CD4-positive, alpha-beta T cell treated with Interleukin-17A for 4 hours (primary cell): ENCODE data around the gene GZMM.

Experiments used
- DNase-seq: peaks from one replicate; pipeline ENCODE4 v3.0.0-alpha.2; 2020; ENCODE audit warnings: mixed read lengths

GZMM gene

DNA sequence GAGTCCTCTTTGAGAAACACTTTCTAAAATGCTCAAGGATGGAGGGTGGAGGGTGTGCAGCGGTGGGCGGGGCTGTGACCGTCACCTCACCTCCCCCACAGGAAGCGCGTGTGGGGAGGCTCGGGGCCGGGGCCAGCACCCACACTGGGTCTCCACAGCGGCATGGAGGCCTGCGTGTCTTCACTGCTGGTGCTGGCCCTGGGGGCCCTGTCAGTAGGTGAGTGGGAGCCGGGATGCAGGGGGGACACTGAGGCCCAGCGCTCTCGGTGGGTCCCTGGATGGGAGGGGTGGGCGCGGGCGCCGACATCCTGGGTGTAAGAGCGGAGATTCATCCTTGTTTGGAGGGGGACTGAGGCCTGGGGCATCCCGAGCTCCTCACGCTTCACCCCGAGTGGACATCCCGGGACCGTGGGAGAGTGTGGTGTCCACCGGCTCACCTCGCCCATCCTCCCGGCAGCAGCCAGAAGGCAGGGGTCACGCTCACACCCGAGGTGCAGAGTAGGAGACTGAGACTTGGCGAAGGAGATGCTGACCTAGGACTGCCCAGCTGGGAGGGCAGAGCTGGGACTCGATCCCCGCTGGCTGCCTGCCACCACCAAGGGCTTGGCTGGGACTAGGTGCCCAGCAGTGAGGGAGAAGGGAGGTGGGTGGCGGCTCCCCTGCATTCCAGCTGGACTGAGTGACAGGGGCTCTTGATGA, at the start of gene GZMM:
Gene GZMM (plus strand): TSS at position 144 of the 699 bp plus-strand sequence. CDS start 19 bp downstream, at position 163.
- DNase-seq: peak; percentile 85

DNA sequence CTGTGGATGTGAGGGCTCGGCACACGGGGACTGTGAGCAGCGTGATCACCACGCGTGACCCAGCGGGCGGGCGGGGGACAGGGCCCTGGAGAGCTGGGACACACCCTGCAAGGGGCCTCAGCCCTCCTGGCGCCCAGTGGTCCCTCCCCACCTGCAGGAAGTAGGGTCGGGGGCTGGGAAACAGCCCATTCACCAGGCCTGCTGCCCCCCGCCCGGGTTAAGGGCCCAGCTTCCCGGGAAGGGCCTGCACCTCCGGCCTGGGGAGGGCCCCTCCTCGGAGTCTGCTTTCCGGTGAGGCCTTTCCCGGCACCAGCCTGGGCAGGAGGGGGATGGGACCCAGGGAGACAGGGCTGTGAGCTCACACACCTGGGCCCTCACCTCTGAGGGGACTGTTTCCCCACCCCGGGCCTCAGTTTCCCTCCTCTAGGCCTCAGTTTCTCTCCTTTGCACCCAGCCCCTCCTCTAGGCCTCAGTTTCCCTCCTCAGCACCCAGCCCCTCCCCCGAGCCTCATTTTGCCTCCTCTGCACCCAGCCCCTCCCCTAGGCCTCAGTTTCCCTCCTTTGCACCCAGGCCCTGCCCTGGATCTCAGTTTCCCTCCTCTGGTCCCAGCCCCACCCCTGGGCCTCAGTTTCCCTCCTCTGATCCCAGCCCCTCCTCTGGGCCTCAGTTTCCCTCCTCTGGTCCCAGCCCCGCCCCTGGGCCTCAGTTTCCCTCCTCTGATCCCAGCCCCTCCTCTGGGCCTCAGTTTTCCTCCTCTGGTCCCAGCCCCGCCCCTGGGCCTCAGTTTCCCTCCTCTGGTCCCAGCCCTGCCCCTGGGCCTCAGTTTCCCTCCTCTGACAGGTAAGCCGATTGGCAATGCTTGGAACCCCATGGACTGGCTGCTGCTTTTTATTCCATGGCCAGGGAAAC, 49.4 kb upstream of the GZMM start:
- no peak for DNase-seq

DNA sequence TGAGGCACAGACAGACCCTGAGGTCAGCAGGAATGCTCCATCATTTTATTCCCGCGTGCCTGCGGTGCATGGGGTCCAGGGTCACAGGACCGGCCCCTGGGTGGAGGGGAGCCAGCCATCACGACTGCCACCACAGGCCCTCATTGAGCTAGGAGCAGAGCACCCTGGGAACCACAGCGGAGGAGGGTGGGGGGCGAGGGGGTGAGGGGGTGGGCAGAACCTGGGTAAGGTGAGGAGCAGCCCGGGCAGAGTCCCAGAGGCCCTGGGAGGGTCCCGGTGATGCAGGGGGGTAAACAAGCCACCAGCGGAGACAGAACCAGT, 48.8 kb upstream of the GZMM start:
- no peak for DNase-seq

DNA sequence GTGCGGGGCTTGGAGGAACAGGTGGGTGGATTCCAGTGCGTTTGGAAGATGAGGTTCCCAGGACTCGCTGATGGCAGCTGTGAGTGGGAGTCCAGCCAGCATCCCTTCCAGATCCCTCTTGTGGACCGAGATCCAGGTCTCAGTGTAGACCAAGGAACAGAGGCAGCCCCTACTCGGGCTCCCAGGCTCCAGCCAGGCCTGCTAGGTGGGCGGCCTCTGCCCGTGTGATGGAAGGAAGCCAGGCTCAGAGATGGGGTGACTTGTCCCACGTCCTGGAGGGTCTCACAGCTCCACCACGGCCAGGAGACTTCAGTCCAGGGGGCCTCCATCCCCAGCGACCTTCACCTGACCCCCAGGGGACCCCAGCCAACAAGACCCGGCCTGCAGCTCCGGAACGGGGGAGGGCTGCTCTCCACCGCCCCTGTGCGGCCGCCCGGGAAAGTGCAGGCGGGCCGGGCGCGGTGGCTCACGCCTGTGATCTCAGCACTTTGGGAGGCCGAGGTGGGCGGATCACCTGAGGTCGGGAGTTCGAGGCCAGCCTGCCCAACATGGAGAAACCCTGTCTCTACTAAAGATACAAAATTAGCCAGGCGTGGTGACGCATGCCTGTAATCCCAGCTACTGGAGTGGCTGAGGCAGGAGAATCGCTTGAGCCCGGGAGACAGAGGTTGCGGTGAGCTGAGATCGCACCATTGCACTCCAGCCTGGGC, 48.3 kb upstream of the GZMM start:
- DNase-seq: peak; percentile 41

DNA sequence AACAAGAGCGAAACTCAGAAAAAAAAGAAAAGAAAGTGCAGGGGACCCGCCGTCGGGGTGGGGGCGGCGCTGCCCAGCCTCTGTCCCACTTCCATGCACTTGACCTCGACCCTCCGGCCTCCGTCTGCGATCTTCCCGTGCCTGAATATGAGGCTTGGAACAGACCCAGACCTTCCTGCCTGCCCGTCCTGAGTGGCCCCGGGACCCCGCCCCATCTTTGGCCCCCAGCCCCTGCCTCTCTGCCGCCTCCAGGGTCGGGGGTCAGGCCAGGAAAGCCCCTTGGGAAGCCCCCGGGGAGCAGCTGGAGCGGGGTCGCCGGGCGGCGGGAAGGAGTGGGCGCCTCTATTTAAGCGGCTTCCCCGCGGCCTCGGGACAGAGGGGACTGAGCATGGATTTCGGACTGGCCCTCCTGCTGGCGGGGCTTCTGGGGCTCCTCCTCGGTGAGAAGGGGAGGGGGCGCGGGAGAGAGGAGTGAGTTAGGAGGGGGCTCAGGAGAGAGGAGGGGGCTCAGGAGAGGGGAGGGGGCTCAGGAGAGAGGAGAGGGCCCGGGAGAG, 47.7 kb upstream of the GZMM start, which contains the start of gene MADCAM1:
Gene MADCAM1 (plus strand): TSS at position 375 of the 554 bp plus-strand sequence. CDS start 14 bp downstream, at position 389.
- DNase-seq: no peak

DNA sequence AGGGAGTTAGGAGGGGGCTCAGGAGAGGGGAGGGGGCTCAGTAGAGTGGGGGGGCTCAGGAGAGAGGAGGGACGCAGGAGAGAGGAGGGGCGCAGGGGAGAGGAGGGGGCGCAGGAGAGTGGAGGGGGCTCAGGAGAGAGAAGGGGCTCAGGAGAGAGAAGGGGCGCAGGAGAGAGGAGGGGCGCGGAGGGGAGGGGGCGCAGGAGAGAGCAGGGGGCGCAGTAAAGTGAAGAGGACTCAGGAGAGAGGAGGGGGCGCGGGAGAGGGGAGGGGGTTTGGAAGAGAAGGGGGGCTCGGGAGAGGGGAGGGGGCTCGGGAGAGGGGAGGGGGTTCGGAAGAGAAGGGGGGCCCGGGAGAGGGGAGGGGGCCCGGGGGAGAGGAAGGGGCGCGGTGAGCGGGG, 46.9 kb upstream of the GZMM start:
- no peak for DNase-seq

DNA sequence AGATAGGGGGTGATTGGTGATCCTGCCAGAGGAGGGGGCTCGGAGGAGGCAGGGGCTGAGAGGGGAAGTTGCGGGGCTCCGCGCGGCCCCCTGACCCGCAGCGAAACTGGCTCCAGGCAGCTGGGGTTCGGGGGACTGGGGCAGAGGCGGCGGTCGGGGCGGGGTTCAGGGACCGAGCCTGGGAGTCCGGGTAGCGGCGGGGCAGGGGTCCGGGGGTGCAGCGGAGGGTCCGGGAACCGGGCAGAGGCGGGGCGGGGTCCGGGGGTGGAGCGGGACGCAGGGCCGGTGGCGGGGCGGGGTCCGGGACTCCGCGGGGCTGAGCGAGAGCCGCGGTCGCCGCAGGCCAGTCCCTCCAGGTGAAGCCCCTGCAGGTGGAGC, 46.4 kb upstream of the GZMM start:
- no peak for DNase-seq

DNA sequence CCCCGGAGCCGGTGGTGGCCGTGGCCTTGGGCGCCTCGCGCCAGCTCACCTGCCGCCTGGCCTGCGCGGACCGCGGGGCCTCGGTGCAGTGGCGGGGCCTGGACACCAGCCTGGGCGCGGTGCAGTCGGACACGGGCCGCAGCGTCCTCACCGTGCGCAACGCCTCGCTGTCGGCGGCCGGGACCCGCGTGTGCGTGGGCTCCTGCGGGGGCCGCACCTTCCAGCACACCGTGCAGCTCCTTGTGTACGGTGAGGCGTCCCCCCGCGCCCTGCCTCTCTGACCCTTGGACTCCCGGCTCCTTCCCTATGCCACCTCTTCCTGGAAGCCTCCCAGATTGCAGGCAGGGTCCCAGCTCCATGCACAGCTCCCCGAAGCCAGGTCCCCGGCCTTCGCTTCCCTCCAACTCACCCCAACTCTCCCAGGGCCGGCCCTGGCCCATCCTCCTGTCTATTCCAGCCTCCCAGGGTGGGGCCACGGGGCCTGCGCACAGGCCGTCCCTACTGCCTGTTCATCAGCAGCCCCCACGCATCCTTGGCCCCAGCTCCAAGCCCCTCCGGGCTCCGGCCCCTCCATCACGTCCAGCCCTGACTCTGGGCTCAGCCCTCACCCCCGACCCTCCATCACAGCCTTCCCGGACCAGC, 45.9 kb upstream of the GZMM start:
- DNase-seq: no peak

DNA sequence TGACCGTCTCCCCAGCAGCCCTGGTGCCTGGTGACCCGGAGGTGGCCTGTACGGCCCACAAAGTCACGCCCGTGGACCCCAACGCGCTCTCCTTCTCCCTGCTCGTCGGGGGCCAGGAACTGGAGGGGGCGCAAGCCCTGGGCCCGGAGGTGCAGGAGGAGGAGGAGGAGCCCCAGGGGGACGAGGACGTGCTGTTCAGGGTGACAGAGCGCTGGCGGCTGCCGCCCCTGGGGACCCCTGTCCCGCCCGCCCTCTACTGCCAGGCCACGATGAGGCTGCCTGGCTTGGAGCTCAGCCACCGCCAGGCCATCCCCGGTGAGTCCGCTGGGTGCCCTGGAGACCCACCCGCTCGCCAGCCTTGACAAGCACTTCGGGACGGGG, 45.4 kb upstream of the GZMM start:
- no peak for DNase-seq

DNA sequence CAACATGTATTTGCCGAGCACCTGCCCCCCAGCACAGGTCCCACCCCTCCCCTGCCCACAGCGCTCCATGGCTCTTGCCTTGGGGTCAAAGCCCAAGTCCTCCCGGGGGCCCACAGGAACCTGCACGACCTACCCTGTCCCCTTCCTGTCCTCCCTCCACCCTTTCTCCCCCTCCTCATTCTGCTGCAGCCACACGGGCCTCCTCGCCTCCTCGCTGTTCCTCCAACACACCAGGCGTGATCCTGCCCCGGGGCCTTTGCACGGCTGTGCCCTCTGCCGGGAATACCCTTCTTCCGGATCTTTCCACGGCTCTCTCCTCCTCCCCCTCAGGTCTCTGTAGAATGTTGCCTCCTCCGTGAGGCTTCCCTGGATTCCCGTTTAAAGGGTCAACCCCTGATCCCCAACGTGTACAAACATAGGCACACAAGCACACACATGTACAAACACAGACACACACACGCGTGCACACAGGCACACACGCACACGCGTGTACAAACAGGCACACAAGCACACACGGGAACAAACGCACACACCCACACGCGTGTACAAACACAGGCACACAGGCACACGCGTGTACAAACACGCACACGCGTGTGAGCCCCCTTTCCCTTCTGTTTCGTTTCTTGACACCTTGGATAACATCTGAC, 44.8 kb upstream of the GZMM start:
- no peak for DNase-seq

DNA sequence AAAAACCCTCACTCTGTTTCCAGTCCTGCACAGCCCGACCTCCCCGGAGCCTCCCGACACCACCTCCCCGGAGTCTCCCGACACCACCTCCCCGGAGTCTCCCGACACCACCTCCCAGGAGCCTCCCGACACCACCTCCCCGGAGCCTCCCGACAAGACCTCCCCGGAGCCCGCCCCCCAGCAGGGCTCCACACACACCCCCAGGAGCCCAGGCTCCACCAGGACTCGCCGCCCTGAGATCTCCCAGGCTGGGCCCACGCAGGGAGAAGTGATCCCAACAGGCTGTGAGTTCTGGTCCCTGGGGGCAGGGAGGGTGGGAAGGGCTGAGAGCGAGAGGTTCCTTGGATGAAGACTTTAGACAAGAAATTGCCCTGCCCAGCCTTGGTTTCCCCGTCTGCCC, 42.2 kb upstream of the GZMM start:
- no peak for DNase-seq

DNA sequence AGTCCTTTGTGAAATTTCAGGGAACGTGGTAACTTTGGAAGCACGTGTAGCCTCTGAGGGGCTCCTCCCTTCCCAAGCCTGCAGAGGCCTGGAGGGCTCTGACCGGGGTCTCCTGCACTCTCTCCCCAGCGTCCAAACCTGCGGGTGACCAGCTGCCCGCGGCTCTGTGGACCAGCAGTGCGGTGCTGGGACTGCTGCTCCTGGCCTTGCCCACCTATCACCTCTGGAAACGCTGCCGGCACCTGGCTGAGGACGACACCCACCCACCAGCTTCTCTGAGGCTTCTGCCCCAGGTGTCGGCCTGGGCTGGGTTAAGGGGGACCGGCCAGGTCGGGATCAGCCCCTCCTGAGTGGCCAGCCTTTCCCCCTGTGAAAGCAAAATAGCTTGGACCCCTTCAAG, 39.2 kb upstream of the GZMM start:
- DNase-seq: no peak

DNA sequence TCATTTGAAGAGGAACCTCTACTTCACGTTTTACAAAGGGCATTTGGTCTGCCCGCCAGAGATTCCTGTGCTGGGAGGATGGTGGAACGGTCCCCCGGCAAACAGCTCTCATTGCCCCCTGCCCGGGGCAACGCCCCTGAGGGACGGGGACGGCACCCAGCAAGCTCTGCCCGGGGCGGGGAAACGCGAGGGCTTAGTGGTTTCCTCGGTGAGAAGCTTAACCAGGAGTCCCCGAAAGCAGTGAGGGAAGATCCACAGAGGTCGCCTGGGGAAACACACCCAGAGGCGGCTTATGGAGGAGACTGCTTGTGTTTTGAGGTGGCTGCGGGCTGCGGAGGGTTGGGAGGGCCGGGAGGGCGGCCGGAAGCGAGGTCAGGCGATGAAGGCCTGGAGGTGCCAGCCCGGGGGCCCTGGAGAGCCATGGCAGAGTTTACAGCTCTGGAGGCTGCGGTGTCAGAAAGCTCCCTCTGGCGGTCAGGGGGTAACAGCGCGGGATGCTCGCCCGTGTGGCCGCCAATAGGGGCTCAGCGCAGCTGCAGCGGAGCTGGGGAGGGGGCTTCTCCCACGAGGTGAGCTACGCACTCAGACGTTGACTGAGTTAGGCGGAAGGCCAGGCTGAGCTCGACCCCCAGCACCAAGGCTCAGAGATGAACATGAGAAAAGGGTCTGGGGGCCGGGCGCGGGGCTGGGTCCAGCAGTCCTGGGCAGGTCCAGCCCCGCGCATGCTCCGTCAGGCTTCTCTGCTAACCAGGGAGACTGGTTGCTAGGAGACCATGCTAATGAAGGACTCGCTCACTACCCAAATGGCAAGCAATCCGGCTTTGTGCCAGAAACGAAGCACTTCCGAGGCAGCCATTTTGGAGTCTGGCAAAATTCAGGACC, 37.2 kb upstream of the GZMM start:
- peak; percentile 95 for DNase-seq

DNA sequence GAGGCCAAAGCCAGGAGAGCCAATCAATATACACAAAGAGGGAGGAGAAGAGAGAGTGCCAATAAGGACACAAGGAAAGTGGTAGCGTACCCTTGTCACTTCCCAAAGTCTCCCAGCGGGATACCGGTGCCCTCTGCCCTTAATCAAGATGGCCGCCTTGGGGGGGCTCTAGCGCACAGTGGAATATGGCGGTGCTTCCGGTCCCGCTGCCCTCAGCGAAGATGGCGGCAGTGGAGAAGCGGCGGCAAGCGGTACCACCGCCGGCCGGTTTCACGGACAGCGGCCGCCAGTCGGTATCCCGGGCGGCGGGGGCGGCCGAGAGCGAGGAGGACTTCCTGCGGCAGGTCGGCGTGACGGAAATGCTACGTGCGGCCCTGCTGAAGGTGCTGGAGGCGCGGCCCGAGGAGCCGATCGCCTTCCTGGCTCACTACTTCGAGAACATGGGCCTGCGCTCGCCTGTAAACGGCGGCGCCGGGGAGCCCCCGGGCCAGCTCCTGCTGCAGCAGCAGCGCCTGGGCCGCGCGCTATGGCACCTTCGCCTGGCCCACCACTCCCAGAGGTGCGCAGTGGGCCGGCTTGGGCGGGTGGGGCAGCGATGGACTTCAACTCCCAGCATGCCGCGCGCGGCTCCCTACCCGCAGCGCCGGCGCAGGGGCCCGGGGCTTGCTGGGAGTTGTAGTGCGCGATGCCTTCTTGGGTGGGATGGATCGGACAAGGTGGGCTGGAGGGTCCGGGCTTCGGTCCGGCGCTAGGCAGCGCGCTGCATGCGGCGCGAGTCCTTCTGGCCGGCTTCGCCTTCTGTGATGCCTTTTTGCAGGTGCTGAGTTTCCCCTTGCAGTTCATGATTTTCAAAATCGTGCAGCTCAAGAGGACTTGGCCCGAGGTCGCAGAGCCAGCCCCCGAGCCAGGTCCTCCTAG, 36.3 kb upstream of the GZMM start, which contains the start of gene TPGS1:
Gene TPGS1 (plus strand): TSS at position 212 of the 918 bp plus-strand sequence. CDS start 10 bp downstream, at position 222.
- DNase-seq: peak; percentile 88

DNA sequence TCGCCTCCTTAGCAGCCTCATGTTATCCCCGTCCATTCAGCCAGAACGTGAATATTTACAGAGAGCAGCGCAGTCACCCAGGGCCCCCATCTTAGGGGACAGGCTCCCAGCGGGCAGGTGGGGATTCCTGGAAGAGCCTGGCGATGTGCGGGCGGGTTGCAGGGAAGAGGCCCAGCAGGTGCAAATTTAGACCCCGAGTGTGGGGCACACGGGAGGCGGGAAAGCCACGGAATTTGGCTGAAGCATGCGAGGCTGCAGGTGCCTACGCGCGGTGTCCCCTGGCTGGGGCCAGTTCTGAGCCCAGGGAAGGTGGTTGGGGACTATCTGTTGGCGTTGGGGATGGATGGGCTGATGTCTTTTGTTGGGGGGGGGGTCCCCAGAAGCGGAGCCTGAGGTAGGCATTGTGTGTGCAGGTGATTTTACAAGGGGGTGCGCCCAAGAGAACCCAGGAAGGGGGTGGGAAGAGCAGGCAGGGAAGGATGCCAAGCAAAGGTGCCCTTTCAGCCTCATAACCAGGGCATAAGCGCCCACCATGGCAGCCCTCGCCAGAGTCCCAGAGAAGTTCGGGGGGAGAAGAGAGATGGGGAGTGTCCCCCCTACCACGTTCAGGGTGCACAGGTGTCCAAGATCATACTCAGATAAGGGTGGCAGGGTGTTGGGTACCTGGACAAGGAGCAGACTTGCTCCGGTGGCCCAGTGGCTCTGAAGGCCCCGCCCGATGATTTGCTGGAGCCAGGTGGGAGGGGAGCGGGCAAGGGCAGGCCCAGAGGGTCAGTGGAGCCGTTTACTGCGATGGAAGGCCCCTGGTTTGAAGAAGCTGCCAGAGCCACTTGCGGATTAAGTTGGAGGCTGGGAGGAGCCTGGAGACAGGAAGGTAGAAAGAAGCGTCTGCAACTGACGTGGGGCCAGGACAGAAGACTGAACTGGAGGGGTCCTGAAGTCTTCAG, 35.4 kb upstream of the GZMM start:
- no peak for DNase-seq

DNA sequence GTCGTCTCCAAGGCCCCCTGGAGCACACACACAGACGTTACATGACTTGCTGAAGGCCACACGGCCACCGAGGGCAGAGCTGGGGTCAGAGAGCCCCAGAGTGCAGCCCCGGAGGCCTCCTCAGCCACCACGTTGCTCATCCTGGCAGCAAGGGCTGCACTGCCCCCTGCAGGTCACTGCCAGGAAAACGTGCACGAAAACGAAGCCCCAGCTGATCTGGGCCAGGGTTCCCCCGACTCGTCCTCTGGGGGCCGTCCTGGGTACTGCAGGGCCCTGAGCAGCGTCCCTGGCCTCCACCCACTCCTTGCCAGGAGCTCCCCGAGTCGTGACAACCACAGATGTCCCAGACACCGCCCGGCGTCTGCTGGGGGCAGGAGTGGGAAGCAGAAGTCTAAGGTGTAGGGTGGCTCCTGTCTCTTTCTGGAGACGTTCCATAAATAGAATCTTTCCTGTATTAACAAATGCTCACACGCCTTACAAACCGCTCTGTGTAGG, 33.2 kb upstream of the GZMM start:
- DNase-seq: peak; percentile 95

DNA sequence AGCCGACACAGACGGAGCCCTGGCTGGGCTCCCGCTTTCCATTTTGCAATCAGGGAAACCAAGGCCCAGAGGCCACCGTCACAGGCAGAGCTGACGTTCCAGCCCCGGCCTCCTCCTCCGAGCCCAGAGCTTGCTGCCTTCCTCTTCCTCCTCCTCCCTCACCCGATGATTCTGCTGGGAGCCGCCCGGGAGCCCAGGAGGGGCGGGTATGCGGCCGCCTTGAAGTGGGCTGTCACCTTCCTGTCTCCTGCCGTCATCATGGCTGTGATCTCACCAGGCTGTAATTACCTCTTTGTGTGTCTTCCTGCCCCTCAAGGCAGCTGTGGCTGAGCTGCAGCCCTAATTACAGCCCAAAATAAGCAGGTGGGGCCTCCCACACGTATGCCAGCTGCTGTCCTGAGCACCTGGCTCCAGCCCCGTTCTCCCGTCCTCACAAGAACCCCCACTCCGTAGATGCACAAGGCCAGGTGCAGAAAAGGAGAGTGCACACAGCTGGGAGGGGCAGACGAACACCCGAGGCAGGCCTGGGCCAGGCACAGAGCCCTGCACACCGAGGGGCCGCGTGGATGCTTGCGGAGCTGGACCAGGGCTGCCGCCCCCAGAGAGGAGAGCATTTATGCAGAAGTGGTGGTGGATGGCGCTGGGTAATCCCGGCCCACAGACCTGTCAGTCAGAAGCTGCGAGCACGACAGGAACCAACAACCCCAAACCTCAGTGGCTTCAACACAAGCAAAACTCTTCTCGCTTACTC, 32.6 kb upstream of the GZMM start:
- peak; percentile 93 for DNase-seq
